ENCODE data around the gene ADAMTS14.

Gene ADAMTS14

GRCh38 chr10:70714245-70714644 is 41.9 kb downstream of the ADAMTS14 start:
- no peak for ATAC-seq
- no peak for TF ChIP-seq CSRNP3 (CRISPR knock-in tag; IDR thresholded peaks at IDR 0.05)

GRCh38 chr10:70714951-70715350 is 42.6 kb downstream of the ADAMTS14 start:
- TF ChIP-seq ZFP30 (CRISPR knock-in tag; IDR thresholded peaks at IDR 0.05), result no peak
- TF ChIP-seq ZNF8 (CRISPR knock-in tag; IDR thresholded peaks at IDR 0.05), result no peak
- TF ChIP-seq ARNTL (CRISPR knock-in tag; IDR thresholded peaks at IDR 0.05; ENCODE audit: borderline replicate concordance, low read depth), result no peak
- no peak for TF ChIP-seq ISL1 (CRISPR knock-in tag; IDR thresholded peaks at IDR 0.05)
- TF ChIP-seq POU6F1 (CRISPR knock-in tag; IDR thresholded peaks at IDR 0.05; ENCODE audit: borderline replicate concordance, low read depth), result no peak
- no peak for TF ChIP-seq ESRRG (CRISPR knock-in tag; IDR thresholded peaks at IDR 0.05)
- TF ChIP-seq ZC3H10 (CRISPR knock-in tag; IDR thresholded peaks at IDR 0.05), result no peak
- no peak for TF ChIP-seq CSDC2 (CRISPR knock-in tag; IDR thresholded peaks at IDR 0.05)
- no peak for TF ChIP-seq ZFP3 (CRISPR knock-in tag; IDR thresholded peaks at IDR 0.05)
- TF ChIP-seq PATZ1 (CRISPR knock-in tag; IDR thresholded peaks at IDR 0.05; ENCODE audit: borderline replicate concordance), result no peak
- no peak for ATAC-seq

- TF ChIP-seq BACH2 (CRISPR knock-in tag; IDR thresholded peaks at IDR 0.05; ENCODE audit: borderline replicate concordance) (no peak), GLIS3 (CRISPR knock-in tag; IDR thresholded peaks at IDR 0.05) (no peak)
- ATAC-seq, result no peak
Measured at GRCh38 chr10:70715853-70716795, 43.8 kb downstream of the ADAMTS14 start.

- no peak for TF ChIP-seq PPARA (CRISPR knock-in tag; IDR thresholded peaks at IDR 0.05; ENCODE audit: borderline replicate concordance)
- no peak for TF ChIP-seq ZNF565 (CRISPR knock-in tag; conservative IDR thresholded peaks at IDR 0.05; ENCODE audit: low read depth)
- no peak for TF ChIP-seq ISL1 (CRISPR knock-in tag; IDR thresholded peaks at IDR 0.05)
- peak; percentile 41 for ATAC-seq
Measured at GRCh38 chr10:70722820-70723424, 50.6 kb downstream of the ADAMTS14 start.

- no peak for TF ChIP-seq RARB (CRISPR knock-in tag; IDR thresholded peaks at IDR 0.05)
- TF ChIP-seq ZC3H10 (CRISPR knock-in tag; IDR thresholded peaks at IDR 0.05), result no peak
- TF ChIP-seq GLIS3 (CRISPR knock-in tag; IDR thresholded peaks at IDR 0.05), result no peak
- no peak for TF ChIP-seq ZNF565 (CRISPR knock-in tag; conservative IDR thresholded peaks at IDR 0.05; ENCODE audit: low read depth)
- no peak for TF ChIP-seq ESRRG (CRISPR knock-in tag; IDR thresholded peaks at IDR 0.05)
- no peak for TF ChIP-seq CSRNP3 (CRISPR knock-in tag; IDR thresholded peaks at IDR 0.05)
- no peak for TF ChIP-seq CSDC2 (CRISPR knock-in tag; IDR thresholded peaks at IDR 0.05)
- TF ChIP-seq ARNTL (CRISPR knock-in tag; IDR thresholded peaks at IDR 0.05; ENCODE audit: borderline replicate concordance, low read depth), result no peak
- no peak for TF ChIP-seq ZNF70 (CRISPR knock-in tag; IDR thresholded peaks at IDR 0.05)
- no peak for TF ChIP-seq TOX (CRISPR knock-in tag; IDR thresholded peaks at IDR 0.05; ENCODE audit: borderline replicate concordance)
- no peak for TF ChIP-seq TCF4 (CRISPR knock-in tag; IDR thresholded peaks at IDR 0.05; ENCODE audit: borderline replicate concordance)
- no peak for TF ChIP-seq CREB5 (CRISPR knock-in tag; IDR thresholded peaks at IDR 0.05; ENCODE audit: low read depth)
- TF ChIP-seq OSR1 (CRISPR knock-in tag; IDR thresholded peaks at IDR 0.05), result no peak
- no peak for TF ChIP-seq TSHZ2 (CRISPR knock-in tag; IDR thresholded peaks at IDR 0.05)
- no peak for TF ChIP-seq ZFP30 (CRISPR knock-in tag; IDR thresholded peaks at IDR 0.05)
- no peak for TF ChIP-seq ZNF8 (CRISPR knock-in tag; IDR thresholded peaks at IDR 0.05)
- TF ChIP-seq ISL1 (CRISPR knock-in tag; IDR thresholded peaks at IDR 0.05), result no peak
- TF ChIP-seq PPARA (CRISPR knock-in tag; IDR thresholded peaks at IDR 0.05; ENCODE audit: borderline replicate concordance), result no peak
- ATAC-seq, result no peak
Measured at GRCh38 chr10:70723771-70724170, 51.5 kb downstream of the ADAMTS14 start.

Measured in SK-N-SH treated with all-trans-retinoic acid at 6 μM for 48 hours (cell line).